ENCODE results near the gene SRRM4.

Gene SRRM4

DNA sequence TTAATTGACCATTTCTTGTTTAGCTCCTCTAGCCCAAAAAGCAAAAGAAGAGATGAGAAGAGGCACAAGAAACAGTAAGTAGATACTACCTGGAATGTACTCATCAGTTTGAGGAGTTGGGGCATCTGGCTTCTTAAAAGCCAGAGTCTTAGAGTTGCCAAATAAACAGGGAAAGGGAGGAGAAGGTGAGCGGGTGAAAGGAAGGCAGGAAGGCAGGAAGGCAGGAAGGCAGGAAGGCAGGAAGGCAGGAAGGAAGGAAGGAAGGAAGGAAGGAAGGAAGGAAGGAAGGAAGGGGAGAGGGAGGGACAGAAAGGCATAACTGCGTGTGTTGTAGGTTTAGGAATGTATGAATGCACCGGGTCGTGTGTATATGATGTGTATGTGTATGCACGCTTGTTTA, 140.7 kb downstream of the SRRM4 start:
- Histone ChIP-seq H4K20me1 (ENCODE audit: insufficient read depth) (no peaks in the 10 kb centered on the region), H3K4me3 (IDR thresholded peaks at IDR 0.05; ENCODE audit: insufficient read depth, low read depth, low read length) (no peak overlapping the region), H3K36me3 (ENCODE audit: insufficient read depth) (no peaks in the 10 kb centered on the region), H3K9ac (no peak overlapping the region), H3K4me2 (no peak overlapping the region), H2AFZ (ENCODE audit: low read depth) (no peak overlapping the region), H3K79me2 (ENCODE audit: insufficient read depth, low read depth) (no peaks in the 10 kb centered on the region), H3K27me3 (ENCODE audit: insufficient read depth, low read depth) (no peaks in the 10 kb centered on the region), H3K27ac (no peak overlapping the region), H3K4me1 (ENCODE audit: low read depth, poor library complexity, severe bottlenecking) (no peaks in the 10 kb centered on the region)
- TF ChIP-seq, protein P1, sequence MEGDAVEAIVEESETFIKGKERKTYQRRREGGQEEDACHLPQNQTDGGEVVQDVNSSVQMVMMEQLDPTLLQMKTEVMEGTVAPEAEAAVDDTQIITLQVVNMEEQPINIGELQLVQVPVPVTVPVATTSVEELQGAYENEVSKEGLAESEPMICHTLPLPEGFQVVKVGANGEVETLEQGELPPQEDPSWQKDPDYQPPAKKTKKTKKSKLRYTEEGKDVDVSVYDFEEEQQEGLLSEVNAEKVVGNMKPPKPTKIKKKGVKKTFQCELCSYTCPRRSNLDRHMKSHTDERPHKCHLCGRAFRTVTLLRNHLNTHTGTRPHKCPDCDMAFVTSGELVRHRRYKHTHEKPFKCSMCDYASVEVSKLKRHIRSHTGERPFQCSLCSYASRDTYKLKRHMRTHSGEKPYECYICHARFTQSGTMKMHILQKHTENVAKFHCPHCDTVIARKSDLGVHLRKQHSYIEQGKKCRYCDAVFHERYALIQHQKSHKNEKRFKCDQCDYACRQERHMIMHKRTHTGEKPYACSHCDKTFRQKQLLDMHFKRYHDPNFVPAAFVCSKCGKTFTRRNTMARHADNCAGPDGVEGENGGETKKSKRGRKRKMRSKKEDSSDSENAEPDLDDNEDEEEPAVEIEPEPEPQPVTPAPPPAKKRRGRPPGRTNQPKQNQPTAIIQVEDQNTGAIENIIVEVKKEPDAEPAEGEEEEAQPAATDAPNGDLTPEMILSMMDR (conservative IDR thresholded peaks at IDR 0.05; ENCODE audit: low read depth, low read length) = no peak

DNA sequence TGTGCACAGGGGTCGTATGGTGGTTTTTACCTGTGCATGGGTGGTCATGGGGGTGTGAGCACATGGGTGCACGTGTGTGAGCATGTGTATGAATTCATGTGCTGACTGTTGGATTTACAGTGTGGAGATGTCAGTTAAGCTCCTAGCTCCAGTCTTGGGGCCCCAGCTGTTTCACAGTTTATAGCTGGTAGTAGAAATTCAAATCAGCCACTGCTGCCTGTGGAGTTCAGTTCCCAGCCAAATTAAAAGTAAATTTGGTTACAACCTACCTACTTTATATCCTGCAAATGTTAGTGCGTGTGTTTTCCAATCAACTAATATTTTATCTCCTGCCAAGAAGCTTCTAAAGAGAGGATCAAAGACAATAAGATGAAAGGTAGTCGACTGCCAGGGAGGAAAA, 141.4 kb downstream of the SRRM4 start:
- TF ChIP-seq, protein P1 (conservative IDR thresholded peaks at IDR 0.05; ENCODE audit: low read depth, low read length) = no peak
- Histone ChIP-seq H3K27ac (no peak overlapping the region), H3K79me2 (ENCODE audit: insufficient read depth, low read depth) (no peaks in the 10 kb centered on the region), H3K4me2 (no peak overlapping the region), H4K20me1 (ENCODE audit: insufficient read depth) (no peaks in the 10 kb centered on the region), H3K9ac (no peak overlapping the region), H3K36me3 (ENCODE audit: insufficient read depth) (no peaks in the 10 kb centered on the region), H3K27me3 (ENCODE audit: insufficient read depth, low read depth) (no peaks in the 10 kb centered on the region), H2AFZ (ENCODE audit: low read depth) (no peak overlapping the region), H3K4me1 (ENCODE audit: low read depth, poor library complexity, severe bottlenecking) (no peaks in the 10 kb centered on the region), H3K4me3 (IDR thresholded peaks at IDR 0.05; ENCODE audit: insufficient read depth, low read depth, low read length) (no peak overlapping the region)

DNA sequence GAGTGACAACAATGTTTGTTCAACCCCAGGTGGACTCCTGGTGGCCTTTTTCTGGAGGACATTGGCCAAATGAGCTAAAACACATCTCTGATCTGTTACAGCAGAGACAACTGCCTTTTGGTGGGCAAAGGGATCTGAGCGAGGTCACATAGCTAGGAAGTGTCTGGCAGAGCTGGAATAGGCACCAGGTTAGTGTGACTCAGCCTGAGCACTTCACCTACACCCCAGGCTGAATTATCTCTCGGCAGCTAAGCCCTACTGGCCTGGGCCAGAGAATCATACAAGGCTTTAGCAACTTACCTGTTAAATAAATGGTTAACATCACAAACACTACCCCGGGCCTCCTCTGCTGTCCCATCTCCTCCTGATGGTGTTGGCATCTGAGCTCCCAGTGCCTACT, 147.2 kb downstream of the SRRM4 start:
- H2AFZ ChIP-seq (ENCODE audit: low read depth) = no peak overlapping the region
- no peaks in the 10 kb centered on the region for H4K20me1 ChIP-seq (ENCODE audit: insufficient read depth)
- H3K79me2 ChIP-seq (ENCODE audit: insufficient read depth, low read depth) = no peaks in the 10 kb centered on the region
- no peak overlapping the region for H3K4me3 ChIP-seq (IDR thresholded peaks at IDR 0.05; ENCODE audit: insufficient read depth, low read depth, low read length)
- H3K9ac ChIP-seq = no peak overlapping the region
- no peaks in the 10 kb centered on the region for H3K36me3 ChIP-seq (ENCODE audit: insufficient read depth)
- no peaks in the 10 kb centered on the region for H3K27me3 ChIP-seq (ENCODE audit: insufficient read depth, low read depth)
- H3K27ac ChIP-seq = no peak overlapping the region
- no peak overlapping the region for H3K4me2 ChIP-seq
- TF ChIP-seq, protein P1 (conservative IDR thresholded peaks at IDR 0.05; ENCODE audit: low read depth, low read length) = no peak
- H3K4me1 ChIP-seq (ENCODE audit: low read depth, poor library complexity, severe bottlenecking) = no peaks in the 10 kb centered on the region

DNA sequence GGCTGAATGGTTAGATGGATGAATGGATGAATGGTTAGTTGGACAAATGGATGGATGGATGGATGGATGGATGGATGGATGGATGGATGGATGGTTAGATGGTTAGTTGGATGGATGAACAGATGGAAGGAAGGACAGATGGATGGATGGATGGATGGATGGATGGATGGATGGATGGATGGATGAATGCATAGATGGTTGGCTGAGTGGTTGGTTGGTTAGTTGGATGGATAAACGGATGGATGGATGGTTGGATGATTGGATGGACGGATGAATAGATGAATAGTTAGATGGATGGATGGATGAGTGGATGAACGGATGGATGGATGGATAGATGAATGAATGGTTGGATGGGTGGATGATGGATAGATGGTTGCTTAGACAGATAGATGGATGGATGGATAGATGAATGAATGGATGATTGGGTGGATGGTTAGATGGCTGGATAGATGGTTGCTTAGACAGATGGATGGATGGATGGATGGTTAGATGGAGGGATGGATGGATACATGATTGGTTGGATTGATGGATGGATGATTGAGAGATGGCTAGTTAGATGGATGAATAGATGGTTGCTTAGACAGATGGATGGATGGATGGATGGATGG, 148.6 kb downstream of the SRRM4 start:
- H4K20me1 ChIP-seq (ENCODE audit: insufficient read depth) = no peaks in the 10 kb centered on the region
- no peak overlapping the region for H3K4me2 ChIP-seq
- no peaks in the 10 kb centered on the region for H3K4me1 ChIP-seq (ENCODE audit: low read depth, poor library complexity, severe bottlenecking)
- H3K27ac ChIP-seq = no peak overlapping the region
- no peaks in the 10 kb centered on the region for H3K79me2 ChIP-seq (ENCODE audit: insufficient read depth, low read depth)
- no peak overlapping the region for H3K9ac ChIP-seq
- TF ChIP-seq, protein P1 (conservative IDR thresholded peaks at IDR 0.05; ENCODE audit: low read depth, low read length) = no peak
- H3K27me3 ChIP-seq (ENCODE audit: insufficient read depth, low read depth) = no peaks in the 10 kb centered on the region
- no peak overlapping the region for H3K4me3 ChIP-seq (IDR thresholded peaks at IDR 0.05; ENCODE audit: insufficient read depth, low read depth, low read length)
- H3K36me3 ChIP-seq (ENCODE audit: insufficient read depth) = no peaks in the 10 kb centered on the region
- no peak overlapping the region for H2AFZ ChIP-seq (ENCODE audit: low read depth)

All from KMS-11 (cell line).